ENCODE results near the gene ARMC9.

Gene ARMC9

GRCh38 chr2:231198291-231199173, at the start of gene ARMC9:
TSS of gene ARMC9 (plus strand) at chr2:231198631. CDS start at chr2:231206239, 7,608 bp downstream.
- Histone ChIP-seq H3K9me3 (ENCODE audit: control insufficient read depth in 5 of 5, low read length in 5 of 5) (no peaks in the 10 kb centered on the region), H3K27ac (ENCODE audit: low read depth, low read length) (no peak within 1 kb of the TSS), H3K27me3 (ENCODE audit: control insufficient read depth in 5 of 5, insufficient read depth in 4 of 5, low read length in 5 of 5) (no peaks in the 10 kb centered on the region)

GRCh38 chr2:231152800-231153557, 45.5 kb upstream of the ARMC9 start:
- Histone ChIP-seq H3K27ac (ENCODE audit: low read depth, low read length) (no peak overlapping the region), H3K36me3 (ENCODE audit: control insufficient read depth in 5 of 5, insufficient read depth in 5 of 5, low read length in 5 of 5) (peaks cover 19 to 37% (median 35%) of the 10 kb centered on the region in 5 donors), H3K4me3 (ENCODE audit: low read depth in 1 of 5, low read length in 5 of 5) (no peak overlapping the region), H3K4me1 (ENCODE audit: control insufficient read depth in 5 of 5, insufficient read depth in 5 of 5, low read length in 5 of 5) (peaks cover 0 to 4% (median 0%) of the 10 kb centered on the region in 5 donors), H3K27me3 (ENCODE audit: control insufficient read depth in 5 of 5, insufficient read depth in 4 of 5, low read length in 5 of 5) (no peaks in the 10 kb centered on the region), H3K9ac (ENCODE audit: low read length in 5 of 5) (no peak overlapping the region), H3K9me3 (ENCODE audit: control insufficient read depth in 5 of 5, low read length in 5 of 5) (no peaks in the 10 kb centered on the region)

More at GRCh38 chr2:231198291-231199173, at the start of gene ARMC9:
- H3K36me3 ChIP-seq (ENCODE audit: control insufficient read depth in 5 of 5, insufficient read depth in 5 of 5, low read length in 5 of 5): no peaks in the 10 kb centered on the region
- H3K4me1 ChIP-seq (ENCODE audit: control insufficient read depth in 5 of 5, insufficient read depth in 5 of 5, low read length in 5 of 5): peaks cover 1 to 16% (median 15%) of the 10 kb centered on the region in 5 donors
- H3K4me3 ChIP-seq (ENCODE audit: low read depth in 1 of 5, low read length in 5 of 5): peak within 1 kb of the TSS; percentile 81 to 100 (median 96)
- peak within 1 kb of the TSS in 4 of 5 donors; percentile 40 to 86 (median 78) for H3K9ac ChIP-seq (ENCODE audit: low read length in 5 of 5)

GRCh38 chr2:231159306-231159705, 39.1 kb upstream of the ARMC9 start:
- Histone ChIP-seq H3K27me3 (ENCODE audit: control insufficient read depth in 5 of 5, insufficient read depth in 4 of 5, low read length in 5 of 5) (no peaks in the 10 kb centered on the region), H3K9ac (ENCODE audit: low read length in 5 of 5) (peak overlapping the region in 1 of 5 donors; percentile 25), H3K36me3 (ENCODE audit: control insufficient read depth in 5 of 5, insufficient read depth in 5 of 5, low read length in 5 of 5) (peaks cover 9 to 29% (median 21%) of the 10 kb centered on the region in 5 donors), H3K27ac (ENCODE audit: low read depth, low read length) (no peak overlapping the region), H3K4me3 (ENCODE audit: low read depth in 1 of 5, low read length in 5 of 5) (no peak overlapping the region), H3K9me3 (ENCODE audit: control insufficient read depth in 5 of 5, low read length in 5 of 5) (no peaks in the 10 kb centered on the region), H3K4me1 (ENCODE audit: control insufficient read depth in 5 of 5, insufficient read depth in 5 of 5, low read length in 5 of 5) (peaks cover 0 to 26% (median 12%) of the 10 kb centered on the region in 5 donors)

GRCh38 chr2:231160701-231161100, 37.7 kb upstream of the ARMC9 start:
- Histone ChIP-seq H3K36me3 (ENCODE audit: control insufficient read depth in 5 of 5, insufficient read depth in 5 of 5, low read length in 5 of 5) (peaks cover 6 to 32% (median 24%) of the 10 kb centered on the region in 5 donors), H3K9me3 (ENCODE audit: control insufficient read depth in 5 of 5, low read length in 5 of 5) (no peaks in the 10 kb centered on the region), H3K4me1 (ENCODE audit: control insufficient read depth in 5 of 5, insufficient read depth in 5 of 5, low read length in 5 of 5) (peaks cover 0 to 26% (median 12%) of the 10 kb centered on the region in 5 donors), H3K27me3 (ENCODE audit: control insufficient read depth in 5 of 5, insufficient read depth in 4 of 5, low read length in 5 of 5) (no peaks in the 10 kb centered on the region), H3K27ac (ENCODE audit: low read depth, low read length) (no peak overlapping the region), H3K4me3 (ENCODE audit: low read depth in 1 of 5, low read length in 5 of 5) (no peak overlapping the region), H3K9ac (ENCODE audit: low read length in 5 of 5) (no peak overlapping the region)

GRCh38 chr2:231161252-231161839, 37.1 kb upstream of the ARMC9 start:
- H3K36me3 ChIP-seq (ENCODE audit: control insufficient read depth in 5 of 5, insufficient read depth in 5 of 5, low read length in 5 of 5): peaks cover 13 to 37% (median 31%) of the 10 kb centered on the region in 5 donors
- H3K27ac ChIP-seq (ENCODE audit: low read depth, low read length): peak overlapping the region; percentile 6
- no peaks in the 10 kb centered on the region for H3K27me3 ChIP-seq (ENCODE audit: control insufficient read depth in 5 of 5, insufficient read depth in 4 of 5, low read length in 5 of 5)
- H3K4me1 ChIP-seq (ENCODE audit: control insufficient read depth in 5 of 5, insufficient read depth in 5 of 5, low read length in 5 of 5): peaks cover 0 to 26% (median 12%) of the 10 kb centered on the region in 5 donors
- no peaks in the 10 kb centered on the region for H3K9me3 ChIP-seq (ENCODE audit: control insufficient read depth in 5 of 5, low read length in 5 of 5)
- H3K9ac ChIP-seq (ENCODE audit: low read length in 5 of 5): no peak overlapping the region
- no peak overlapping the region for H3K4me3 ChIP-seq (ENCODE audit: low read depth in 1 of 5, low read length in 5 of 5)

- Histone ChIP-seq H3K36me3 (ENCODE audit: control insufficient read depth in 5 of 5, insufficient read depth in 5 of 5, low read length in 5 of 5) (peaks cover 18 to 42% (median 35%) of the 10 kb centered on the region in 5 donors), H3K4me3 (ENCODE audit: low read depth in 1 of 5, low read length in 5 of 5) (no peak overlapping the region), H3K9me3 (ENCODE audit: control insufficient read depth in 5 of 5, low read length in 5 of 5) (no peaks in the 10 kb centered on the region), H3K27me3 (ENCODE audit: control insufficient read depth in 5 of 5, insufficient read depth in 4 of 5, low read length in 5 of 5) (no peaks in the 10 kb centered on the region), H3K27ac (ENCODE audit: low read depth, low read length) (peak overlapping the region; percentile 6), H3K9ac (ENCODE audit: low read length in 5 of 5) (no peak overlapping the region), H3K4me1 (ENCODE audit: control insufficient read depth in 5 of 5, insufficient read depth in 5 of 5, low read length in 5 of 5) (peaks cover 0 to 26% (median 12%) of the 10 kb centered on the region in 5 donors)
Observed at GRCh38 chr2:231161877-231162329, 36.5 kb upstream of the ARMC9 start.

GRCh38 chr2:231163011-231163410, 35.4 kb upstream of the ARMC9 start:
- Histone ChIP-seq H3K27me3 (ENCODE audit: control insufficient read depth in 5 of 5, insufficient read depth in 4 of 5, low read length in 5 of 5) (no peaks in the 10 kb centered on the region), H3K36me3 (ENCODE audit: control insufficient read depth in 5 of 5, insufficient read depth in 5 of 5, low read length in 5 of 5) (peaks cover 29 to 50% (median 42%) of the 10 kb centered on the region in 5 donors), H3K27ac (ENCODE audit: low read depth, low read length) (peak overlapping the region; percentile 4), H3K4me1 (ENCODE audit: control insufficient read depth in 5 of 5, insufficient read depth in 5 of 5, low read length in 5 of 5) (peaks cover 0 to 27% (median 12%) of the 10 kb centered on the region in 5 donors), H3K9ac (ENCODE audit: low read length in 5 of 5) (no peak overlapping the region), H3K9me3 (ENCODE audit: control insufficient read depth in 5 of 5, low read length in 5 of 5) (no peaks in the 10 kb centered on the region), H3K4me3 (ENCODE audit: low read depth in 1 of 5, low read length in 5 of 5) (no peak overlapping the region)

- no peaks in the 10 kb centered on the region for H3K27me3 ChIP-seq (ENCODE audit: control insufficient read depth in 5 of 5, insufficient read depth in 4 of 5, low read length in 5 of 5)
- H3K9ac ChIP-seq (ENCODE audit: low read length in 5 of 5): no peak overlapping the region
- H3K4me1 ChIP-seq (ENCODE audit: control insufficient read depth in 5 of 5, insufficient read depth in 5 of 5, low read length in 5 of 5): peaks cover 0 to 27% (median 12%) of the 10 kb centered on the region in 5 donors
- no peak overlapping the region for H3K27ac ChIP-seq (ENCODE audit: low read depth, low read length)
- H3K4me3 ChIP-seq (ENCODE audit: low read depth in 1 of 5, low read length in 5 of 5): no peak overlapping the region
- H3K9me3 ChIP-seq (ENCODE audit: control insufficient read depth in 5 of 5, low read length in 5 of 5): no peaks in the 10 kb centered on the region
- H3K36me3 ChIP-seq (ENCODE audit: control insufficient read depth in 5 of 5, insufficient read depth in 5 of 5, low read length in 5 of 5): peaks cover 32 to 54% (median 44%) of the 10 kb centered on the region in 5 donors
Observed at GRCh38 chr2:231163414-231164095, 34.9 kb upstream of the ARMC9 start.

GRCh38 chr2:231167745-231168459, 30.5 kb upstream of the ARMC9 start:
- Histone ChIP-seq H3K9ac (ENCODE audit: low read length in 5 of 5) (no peak overlapping the region), H3K27ac (ENCODE audit: low read depth, low read length) (no peak overlapping the region), H3K4me3 (ENCODE audit: low read depth in 1 of 5, low read length in 5 of 5) (no peak overlapping the region), H3K4me1 (ENCODE audit: control insufficient read depth in 5 of 5, insufficient read depth in 5 of 5, low read length in 5 of 5) (peaks cover 0 to 20% (median 7%) of the 10 kb centered on the region in 5 donors), H3K27me3 (ENCODE audit: control insufficient read depth in 5 of 5, insufficient read depth in 4 of 5, low read length in 5 of 5) (no peaks in the 10 kb centered on the region), H3K36me3 (ENCODE audit: control insufficient read depth in 5 of 5, insufficient read depth in 5 of 5, low read length in 5 of 5) (peaks cover 41 to 77% (median 68%) of the 10 kb centered on the region in 5 donors), H3K9me3 (ENCODE audit: control insufficient read depth in 5 of 5, low read length in 5 of 5) (no peaks in the 10 kb centered on the region)
